Vagina (tissue), 2 donors: ENCODE data around the gene NDUFB4. TPM values are rescaled to one million over a fixed set of nuclear protein-coding genes. Genes with fewer than 3 reads are reported as not detected.

ENCODE experiments used
- DNase-seq, 2 donors: peaks; one replicate each; pipeline ENCODE4 v3.0.0-alpha.2; 2017; ENCODE audit errors: extremely low spot score in 2 of 2
- H3K27ac ChIP-seq: fragments of 200-600 bp; sonication (generic); one replicate; pipeline ENCODE4 v1.5.1; 2019
- H3K27me3 ChIP-seq: fragments of 200-600 bp; sonication (generic); one replicate; pipeline ENCODE4 v1.5.1; 2019
- H3K36me3 ChIP-seq, 2 donors: fragments of 200-600 bp; sonication (generic); one replicate each; pipeline ENCODE4 v1.5.1; 2017 to 2019
- H3K4me1 ChIP-seq: fragments of 200-600 bp; sonication (generic); one replicate; pipeline ENCODE4 v1.5.1; 2019
- H3K4me3 ChIP-seq, 2 donors: fragments of 200-600 bp; sonication (generic); 1 replicate in 1 of 2; 2 replicates in 1 of 2; pipeline ENCODE4 v1.5.1; 2016 to 2019
- H3K9me3 ChIP-seq: fragments of 200-600 bp; sonication (generic); one replicate; pipeline ENCODE4 v1.5.1; 2019
- CTCF ChIP-seq, 3 experiments: fragments of 450-650 bp in 2 of 3; fragments of 200-600 bp in 1 of 3; sonication (generic) in 1 of 3; IDR thresholded peaks; one replicate each; pipeline ENCODE4 v1.5.1; 2017 to 2019; ENCODE audit warnings: antibody characterized with exemption in 3 of 3, mild to moderate bottlenecking in 2 of 3, moderate library complexity in 2 of 3
- POLR2A ChIP-seq, 2 donors: fragments of 450-650 bp; IDR thresholded peaks; one replicate each; pipeline ENCODE4 v1.6.1; 2017; ENCODE audit warnings: antibody characterized with exemption in 2 of 2, mild to moderate bottlenecking in 2 of 2, moderate library complexity in 2 of 2
- POLR2AphosphoS5 ChIP-seq, 2 donors: sonication (generic); formaldehyde crosslinking; IDR thresholded peaks; one replicate each; pipeline ENCODE4 v1.9.0; 2017; ENCODE audit warnings: antibody characterized with exemption in 2 of 2, mild to moderate bottlenecking in 2 of 2, low read depth in 1 of 2; ENCODE audit not compliant: insufficient read depth in 1 of 2
- intact Hi-C: fragments of 100-400 bp; cut with DNase I; formaldehyde crosslinking; loops from one replicate; pipeline ENCODE4 v1.15.1; 2023
- total RNA-seq: library from RNA; depleted of rRNA; stranded (reverse); fragments of >200 nt; gene quantifications from one replicate; pipeline ENCODE4 v1.2.3, GENCODE V29; 2016

Gene NDUFB4
- total RNA-seq, 1 donor from 2014 or later: 82.5 TPM

DNA sequence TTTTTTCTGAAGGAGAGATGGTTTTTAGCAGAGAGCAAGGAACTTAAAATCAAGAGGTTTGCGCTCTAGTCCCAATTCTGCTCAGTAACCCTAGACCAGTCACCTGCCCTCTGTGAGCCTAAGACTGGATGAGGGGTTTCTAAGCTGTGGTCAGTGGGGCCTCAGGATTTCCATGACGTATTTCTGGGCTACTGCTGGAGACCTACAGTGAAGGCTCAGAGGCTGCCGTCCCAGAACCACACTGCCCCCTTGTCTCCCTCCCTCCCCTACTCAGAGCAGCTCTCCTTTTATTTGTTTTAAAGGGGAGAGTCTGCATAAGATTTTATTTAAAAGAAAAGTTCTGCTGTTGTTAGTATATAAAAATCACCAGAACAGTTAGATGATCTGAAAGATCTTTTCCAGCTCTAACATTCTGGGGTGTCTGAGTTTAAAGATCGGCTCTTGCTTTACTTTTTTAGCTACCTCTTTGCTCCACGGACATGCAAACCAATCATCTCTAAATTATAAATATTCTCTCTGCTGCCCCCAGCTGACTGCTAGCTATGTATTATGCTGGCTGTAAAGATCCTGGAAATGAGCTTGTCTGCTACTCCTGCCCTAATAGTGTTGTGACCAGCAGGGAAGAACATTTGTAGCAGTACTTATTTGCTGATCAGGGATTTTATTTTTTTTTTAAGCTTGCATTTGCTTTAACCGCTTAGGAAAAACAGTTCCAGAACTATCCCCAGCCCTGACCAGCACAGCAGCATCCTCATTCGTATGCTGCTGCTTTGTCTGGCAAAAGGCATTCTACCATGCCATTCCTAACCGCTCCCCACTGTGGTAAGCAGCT lies 28.6 kb upstream of the NDUFB4 start:
- Histone ChIP-seq H3K4me3 (peak overlapping the region; percentile 7 to 16), H3K36me3 (no peaks in the 10 kb centered on the region), H3K4me1 (peaks cover 24% of the 10 kb centered on the region), H3K27ac (peak overlapping the region; percentile 65), H3K9me3 (no peaks in the 10 kb centered on the region), H3K27me3 (no peaks in the 10 kb centered on the region)
- TF ChIP-seq POLR2AphosphoS5 (IDR thresholded peaks at IDR 0.05; ENCODE audit: insufficient read depth in 1 of 2, low read depth in 1 of 2) (no peak), POLR2A (IDR thresholded peaks at IDR 0.05) (no peak), CTCF (IDR thresholded peaks at IDR 0.05) (no peak)
- peak in 1 of 2 donors; percentile 72 for DNase-seq
- intact Hi-C loops: no loop called here

- DNase-seq: peak in 1 of 2 donors; percentile 22
- intact Hi-C loops: no loop called here
- no peaks in the 10 kb centered on the region for H3K27me3 ChIP-seq
- peaks cover 24% of the 10 kb centered on the region for H3K4me1 ChIP-seq
- no peak overlapping the region for H3K4me3 ChIP-seq
- no peaks in the 10 kb centered on the region for H3K9me3 ChIP-seq
- no peaks in the 10 kb centered on the region for H3K36me3 ChIP-seq
- peak overlapping the region; percentile 2 for H3K27ac ChIP-seq
- no peak for TF ChIP-seq POLR2A (IDR thresholded peaks at IDR 0.05)
- TF ChIP-seq CTCF (IDR thresholded peaks at IDR 0.05): no peak
- TF ChIP-seq POLR2AphosphoS5 (IDR thresholded peaks at IDR 0.05; ENCODE audit: insufficient read depth in 1 of 2, low read depth in 1 of 2): no peak
Observed at GRCh38 chr3:120568202-120568531, 28.0 kb upstream of the NDUFB4 start.

DNA sequence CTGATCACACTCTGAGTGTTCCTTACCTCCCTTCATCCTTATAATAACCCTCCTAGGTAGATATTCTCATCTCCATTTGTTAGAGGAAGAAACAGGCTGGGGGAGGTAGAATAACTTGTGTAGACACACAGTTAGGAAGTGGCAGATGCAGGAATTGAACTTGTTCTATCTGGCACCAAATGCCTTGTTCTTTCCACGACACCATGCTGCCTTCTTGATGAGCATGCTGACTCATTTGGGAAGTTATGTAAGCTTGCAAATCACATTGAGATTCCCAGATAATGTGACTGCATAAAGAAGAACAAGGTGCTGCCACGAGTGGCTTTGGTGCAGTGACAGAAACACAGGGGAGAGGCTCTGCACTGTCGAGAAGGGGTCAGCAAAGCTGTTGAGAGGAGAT lies 27.5 kb upstream of the NDUFB4 start:
- peak overlapping the region; percentile 2 for H3K27ac ChIP-seq
- no peak overlapping the region for H3K4me3 ChIP-seq
- no peaks in the 10 kb centered on the region for H3K36me3 ChIP-seq
- TF ChIP-seq CTCF (IDR thresholded peaks at IDR 0.05) (no peak), POLR2AphosphoS5 (IDR thresholded peaks at IDR 0.05; ENCODE audit: insufficient read depth in 1 of 2, low read depth in 1 of 2) (no peak), POLR2A (IDR thresholded peaks at IDR 0.05) (no peak)
- DNase-seq: no peak
- peaks cover 24% of the 10 kb centered on the region for H3K4me1 ChIP-seq
- H3K27me3 ChIP-seq: no peaks in the 10 kb centered on the region
- intact Hi-C loops: no loop called here
- no peaks in the 10 kb centered on the region for H3K9me3 ChIP-seq

DNA sequence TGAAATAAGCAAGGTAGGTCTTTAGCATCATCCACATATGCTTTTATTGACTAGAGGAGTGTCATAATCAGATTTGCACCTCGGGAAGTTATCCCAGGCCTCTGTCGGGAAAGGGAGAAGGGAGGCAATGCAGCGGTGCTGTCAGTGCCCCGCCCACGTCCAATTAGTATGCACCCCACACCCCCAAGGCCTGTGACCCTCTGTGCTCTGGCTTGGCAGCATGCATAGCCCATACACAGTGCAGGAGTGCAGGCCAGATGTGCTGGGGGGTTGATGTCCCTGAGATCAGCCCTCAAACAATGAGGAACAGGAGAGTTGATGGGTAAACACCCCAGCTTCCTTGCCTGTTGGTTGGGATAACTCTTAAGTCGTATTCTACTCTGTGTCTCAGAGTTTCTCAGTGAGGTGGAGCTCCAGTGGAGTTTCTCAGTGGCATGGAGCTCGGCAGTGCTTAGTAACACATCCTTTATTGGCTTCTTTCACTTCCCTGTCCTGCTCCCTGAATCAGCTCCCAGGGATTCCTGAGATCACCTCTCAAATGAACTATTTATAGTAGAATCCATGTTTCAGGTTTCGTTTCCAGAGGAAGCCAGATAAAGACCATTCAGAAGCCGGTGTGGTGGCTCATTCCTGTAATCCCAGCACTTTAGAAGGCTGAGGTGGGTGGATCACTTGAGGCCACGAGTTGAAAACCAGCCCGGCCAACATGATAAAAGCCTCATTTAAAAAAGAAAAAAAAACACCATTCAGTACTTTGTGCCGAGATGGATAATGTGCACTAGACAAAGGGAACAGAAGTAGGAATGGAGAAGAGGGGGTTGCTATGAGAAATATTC lies 26.7 kb upstream of the NDUFB4 start:
- no peak overlapping the region for H3K27ac ChIP-seq
- H3K36me3 ChIP-seq: no peaks in the 10 kb centered on the region
- no peak for TF ChIP-seq CTCF (IDR thresholded peaks at IDR 0.05)
- TF ChIP-seq POLR2AphosphoS5 (IDR thresholded peaks at IDR 0.05; ENCODE audit: insufficient read depth in 1 of 2, low read depth in 1 of 2): no peak
- TF ChIP-seq POLR2A (IDR thresholded peaks at IDR 0.05): no peak
- intact Hi-C loops: no loop called here
- H3K9me3 ChIP-seq: no peaks in the 10 kb centered on the region
- H3K4me1 ChIP-seq: peaks cover 24% of the 10 kb centered on the region
- no peaks in the 10 kb centered on the region for H3K27me3 ChIP-seq
- no peak overlapping the region for H3K4me3 ChIP-seq
- DNase-seq: peak in 1 of 2 donors; percentile 77
